Nephron (organoid): Measurements from ENCODE around the gene RAVER2.

ENCODE experiments used
- H3K27ac Mint-ChIP-seq, 3 experiments: 2 replicates each; pipeline ENCODE4 v1.8.0; 2020; ENCODE audit warnings: mixed read lengths in 3 of 3, mild to moderate bottlenecking in 2 of 3, moderate library complexity in 1 of 3
- H3K27me3 Mint-ChIP-seq: 2 replicates; pipeline ENCODE4 v1.8.0; 2021; ENCODE audit warnings: low read depth, mild to moderate bottlenecking, moderate library complexity, mixed read lengths
- H3K36me3 Mint-ChIP-seq: 2 replicates; pipeline ENCODE4 v1.8.0; 2020; ENCODE audit warnings: low read depth, mixed read lengths
- H3K4me1 Mint-ChIP-seq: 2 replicates; pipeline ENCODE4 v1.8.0; 2020; ENCODE audit warnings: mixed read lengths
- H3K4me3 Mint-ChIP-seq, 3 experiments: 2 replicates each; pipeline ENCODE4 v1.8.0; 2020; ENCODE audit warnings: mild to moderate bottlenecking in 3 of 3, mixed read lengths in 3 of 3, moderate library complexity in 2 of 3
- H3K9me3 Mint-ChIP-seq: 2 replicates; pipeline ENCODE4 v1.8.0; 2020; ENCODE audit warnings: mixed read lengths
- CTCF ChIP-seq, 3 experiments: fragments of 200-600 bp; sonication (generic); IDR thresholded peaks; one replicate each; pipeline ENCODE4 v1.5.0; 2021; ENCODE audit warnings: antibody characterized with exemption in 3 of 3; ENCODE audit not compliant: unreplicated experiment in 3 of 3

The RAVER2 gene

DNA sequence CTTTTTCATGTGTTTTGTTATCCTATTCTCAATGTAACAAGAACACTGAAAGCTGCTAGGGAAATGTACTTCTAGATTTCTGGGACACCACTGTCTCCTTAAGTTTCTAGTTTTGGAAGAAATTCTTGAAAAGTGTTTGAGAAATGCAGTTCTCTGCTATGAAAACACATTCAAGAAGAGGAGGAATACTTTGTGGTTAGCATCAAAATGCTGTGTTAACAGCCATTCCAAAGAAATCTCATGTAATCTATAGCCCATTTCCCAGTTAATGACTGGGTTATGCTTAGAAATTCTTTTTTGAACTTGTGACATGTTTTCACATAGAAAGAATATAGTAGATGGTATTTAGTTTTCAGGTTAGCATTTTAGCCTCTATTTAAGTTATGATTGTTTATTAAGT lies 6.0 kb downstream of the RAVER2 start:
- peaks cover 24% of the 10 kb centered on the region for H3K4me1 Mint-ChIP-seq
- peaks cover 9% of the 10 kb centered on the region for H3K36me3 Mint-ChIP-seq
- no peak overlapping the region for H3K4me3 Mint-ChIP-seq
- no peaks in the 10 kb centered on the region for H3K27me3 Mint-ChIP-seq
- H3K27ac Mint-ChIP-seq, result no peak overlapping the region
- TF ChIP-seq CTCF (IDR thresholded peaks at IDR 0.05; ENCODE audit: unreplicated experiment in 3 of 3), result no peak
- H3K9me3 Mint-ChIP-seq, result no peaks in the 10 kb centered on the region

DNA sequence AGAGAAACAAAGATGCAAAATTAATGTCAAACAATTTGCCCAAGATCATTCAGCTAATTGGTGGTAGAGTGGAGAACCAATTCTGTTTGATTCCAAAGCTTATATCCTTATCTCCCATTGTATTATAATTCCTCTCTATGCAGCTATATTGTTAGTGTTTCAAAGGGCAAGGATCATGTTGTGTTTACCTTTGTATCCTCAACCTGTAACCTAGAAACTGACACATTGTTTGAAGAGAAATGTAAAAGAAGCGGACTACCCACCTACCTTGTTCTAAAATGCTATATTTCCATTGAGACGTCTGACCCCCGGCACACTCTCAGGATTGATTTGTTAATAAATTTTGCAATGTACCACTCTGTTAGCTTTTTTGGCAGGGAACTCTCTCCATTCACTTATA lies 9.3 kb downstream of the RAVER2 start:
- H3K4me3 Mint-ChIP-seq, result no peak overlapping the region
- peaks cover 19% of the 10 kb centered on the region for H3K36me3 Mint-ChIP-seq
- H3K27me3 Mint-ChIP-seq, result no peaks in the 10 kb centered on the region
- H3K27ac Mint-ChIP-seq, result no peak overlapping the region
- peaks cover 10% of the 10 kb centered on the region for H3K4me1 Mint-ChIP-seq
- no peak for TF ChIP-seq CTCF (IDR thresholded peaks at IDR 0.05; ENCODE audit: unreplicated experiment in 3 of 3)
- peaks cover 9% of the 10 kb centered on the region for H3K9me3 Mint-ChIP-seq

GRCh38 chr1:64755361-64755760 lies 10.5 kb downstream of the RAVER2 start:
- peaks cover 19% of the 10 kb centered on the region for H3K36me3 Mint-ChIP-seq
- no peaks in the 10 kb centered on the region for H3K27me3 Mint-ChIP-seq
- H3K4me1 Mint-ChIP-seq, result peaks cover 14% of the 10 kb centered on the region
- H3K4me3 Mint-ChIP-seq, result no peak overlapping the region
- TF ChIP-seq CTCF (IDR thresholded peaks at IDR 0.05; ENCODE audit: unreplicated experiment in 3 of 3), result no peak
- H3K9me3 Mint-ChIP-seq, result peaks cover 9% of the 10 kb centered on the region
- H3K27ac Mint-ChIP-seq, result no peak overlapping the region

GRCh38 chr1:64756770-64757169 lies 11.9 kb downstream of the RAVER2 start:
- no peak overlapping the region for H3K27ac Mint-ChIP-seq
- no peaks in the 10 kb centered on the region for H3K27me3 Mint-ChIP-seq
- no peak overlapping the region for H3K4me3 Mint-ChIP-seq
- H3K9me3 Mint-ChIP-seq, result peaks cover 9% of the 10 kb centered on the region
- peaks cover 19% of the 10 kb centered on the region for H3K36me3 Mint-ChIP-seq
- peaks cover 17% of the 10 kb centered on the region for H3K4me1 Mint-ChIP-seq
- no peak for TF ChIP-seq CTCF (IDR thresholded peaks at IDR 0.05; ENCODE audit: unreplicated experiment in 3 of 3)

GRCh38 chr1:64757213-64757612 lies 12.3 kb downstream of the RAVER2 start:
- no peak overlapping the region for H3K27ac Mint-ChIP-seq
- H3K4me3 Mint-ChIP-seq, result no peak overlapping the region
- H3K27me3 Mint-ChIP-seq, result no peaks in the 10 kb centered on the region
- peaks cover 17% of the 10 kb centered on the region for H3K4me1 Mint-ChIP-seq
- H3K9me3 Mint-ChIP-seq, result peaks cover 9% of the 10 kb centered on the region
- peaks cover 19% of the 10 kb centered on the region for H3K36me3 Mint-ChIP-seq
- TF ChIP-seq CTCF (IDR thresholded peaks at IDR 0.05; ENCODE audit: unreplicated experiment in 3 of 3), result no peak

- peaks cover 9% of the 10 kb centered on the region for H3K9me3 Mint-ChIP-seq
- H3K27ac Mint-ChIP-seq, result no peak overlapping the region
- H3K4me3 Mint-ChIP-seq, result no peak overlapping the region
- peaks cover 17% of the 10 kb centered on the region for H3K4me1 Mint-ChIP-seq
- TF ChIP-seq CTCF (IDR thresholded peaks at IDR 0.05; ENCODE audit: unreplicated experiment in 3 of 3), result no peak
- H3K27me3 Mint-ChIP-seq, result no peaks in the 10 kb centered on the region
- peaks cover 24% of the 10 kb centered on the region for H3K36me3 Mint-ChIP-seq
These were observed 13.4 kb downstream of the RAVER2 start for GRCh38 chr1:64758233-64758632.
